ENCODE results near the gene ARID3A. TPM values are rescaled to one million over a fixed set of nuclear protein-coding genes. Genes with fewer than 3 reads are reported as not detected.

ARID3A gene
- total and polyA plus RNA-seq, 2 of the 13 experiments (the other 11 are each of a cell fraction or from before 2014, with no cell fraction given), result 71.3 to 77.9 TPM

DNA sequence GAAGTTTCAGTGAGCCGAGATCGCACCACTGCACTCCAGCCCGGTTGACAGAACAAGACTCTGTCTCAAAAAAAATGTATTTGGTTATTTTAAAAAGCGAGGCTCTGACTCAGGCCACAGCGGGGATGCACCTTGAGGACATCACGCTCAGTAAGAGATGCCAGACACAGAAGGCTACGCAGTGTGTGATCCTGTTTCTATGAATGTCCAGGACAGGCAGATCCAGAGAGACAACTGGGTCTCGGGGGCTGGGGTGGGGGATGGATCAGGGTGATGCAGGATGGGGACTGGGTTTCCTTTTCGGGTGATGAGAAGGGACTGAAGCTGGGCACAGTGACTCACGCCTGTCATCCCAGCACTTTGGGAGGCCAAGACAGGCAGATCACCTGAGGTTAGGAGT, 38.2 kb upstream of the ARID3A start:
- peaks cover 16 to 33% of the 10 kb centered on the region in 2 experiments; a peak in 4 of 5 replicates for H3K36me3 ChIP-seq (replicated peaks in 1 of 2; ENCODE audit: control insufficient read depth in 1 of 2, insufficient read depth in 2 of 2, low read length in 2 of 2)
- intact Hi-C loops (cut with micrococcal nuclease; ENCODE audit: unreplicated experiment), result no loop called here
- TF ChIP-seq TRIM24 (CRISPR knock-in tag; IDR thresholded peaks at IDR 0.05) (no peak), GMEB2 (CRISPR knock-in tag; IDR thresholded peaks at IDR 0.05; ENCODE audit: low read depth) (no peak), JUND (CRISPR knock-in tag; IDR thresholded peaks at IDR 0.05) (no peak), ZNF792 (CRISPR knock-in tag; IDR thresholded peaks at IDR 0.05) (no peak), IKZF5 (CRISPR knock-in tag; IDR thresholded peaks at IDR 0.05) (no peak), DNMT1 (CRISPR knock-in tag; IDR thresholded peaks at IDR 0.05) (no peak), USF2 (IDR thresholded peaks at IDR 0.05; ENCODE audit: low read depth, low read length) (no peak), USF2 (CRISPR knock-in tag; IDR thresholded peaks at IDR 0.05; ENCODE audit: borderline replicate concordance) (no peak), NCOR1 (IDR thresholded peaks at IDR 0.05; ENCODE audit: borderline replicate concordance, low read length) (no peak), EHMT2 (IDR thresholded peaks at IDR 0.05; ENCODE audit: borderline replicate concordance, low read depth, low read length) (no peak), KMT2B (CRISPR knock-in tag; IDR thresholded peaks at IDR 0.05) (no peak)
- TF ChIP-seq, protein P1, sequence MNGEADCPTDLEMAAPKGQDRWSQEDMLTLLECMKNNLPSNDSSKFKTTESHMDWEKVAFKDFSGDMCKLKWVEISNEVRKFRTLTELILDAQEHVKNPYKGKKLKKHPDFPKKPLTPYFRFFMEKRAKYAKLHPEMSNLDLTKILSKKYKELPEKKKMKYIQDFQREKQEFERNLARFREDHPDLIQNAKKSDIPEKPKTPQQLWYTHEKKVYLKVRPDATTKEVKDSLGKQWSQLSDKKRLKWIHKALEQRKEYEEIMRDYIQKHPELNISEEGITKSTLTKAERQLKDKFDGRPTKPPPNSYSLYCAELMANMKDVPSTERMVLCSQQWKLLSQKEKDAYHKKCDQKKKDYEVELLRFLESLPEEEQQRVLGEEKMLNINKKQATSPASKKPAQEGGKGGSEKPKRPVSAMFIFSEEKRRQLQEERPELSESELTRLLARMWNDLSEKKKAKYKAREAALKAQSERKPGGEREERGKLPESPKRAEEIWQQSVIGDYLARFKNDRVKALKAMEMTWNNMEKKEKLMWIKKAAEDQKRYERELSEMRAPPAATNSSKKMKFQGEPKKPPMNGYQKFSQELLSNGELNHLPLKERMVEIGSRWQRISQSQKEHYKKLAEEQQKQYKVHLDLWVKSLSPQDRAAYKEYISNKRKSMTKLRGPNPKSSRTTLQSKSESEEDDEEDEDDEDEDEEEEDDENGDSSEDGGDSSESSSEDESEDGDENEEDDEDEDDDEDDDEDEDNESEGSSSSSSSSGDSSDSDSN (CRISPR knock-in tag; IDR thresholded peaks at IDR 0.05), result no peak
- TF ChIP-seq, protein P2, sequence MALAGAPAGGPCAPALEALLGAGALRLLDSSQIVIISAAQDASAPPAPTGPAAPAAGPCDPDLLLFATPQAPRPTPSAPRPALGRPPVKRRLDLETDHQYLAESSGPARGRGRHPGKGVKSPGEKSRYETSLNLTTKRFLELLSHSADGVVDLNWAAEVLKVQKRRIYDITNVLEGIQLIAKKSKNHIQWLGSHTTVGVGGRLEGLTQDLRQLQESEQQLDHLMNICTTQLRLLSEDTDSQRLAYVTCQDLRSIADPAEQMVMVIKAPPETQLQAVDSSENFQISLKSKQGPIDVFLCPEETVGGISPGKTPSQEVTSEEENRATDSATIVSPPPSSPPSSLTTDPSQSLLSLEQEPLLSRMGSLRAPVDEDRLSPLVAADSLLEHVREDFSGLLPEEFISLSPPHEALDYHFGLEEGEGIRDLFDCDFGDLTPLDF (CRISPR knock-in tag; IDR thresholded peaks at IDR 0.05), result no peak
- ATAC-seq, result no peak
- in situ Hi-C loops (cut with HindIII; ENCODE audit: extremely low pct_ligation_motif_present, low pct_unique_long_range_greater_than_20kb), result no loop called here
- 98% methylated on average over 10 of the region's 10 CpGs for WGBS (ENCODE audit: low lambda C conversion rate)
- no peaks in the 10 kb centered on the region for H3K27me3 ChIP-seq (ENCODE audit: control insufficient read depth in 1 of 2, insufficient read depth in 2 of 2, low read length in 2 of 2)
- no peak for FAIRE-seq
- peaks cover 9% of the 10 kb centered on the region for H3K4me1 ChIP-seq (ENCODE audit: insufficient read depth, low read length)
- H3K79me2 ChIP-seq (ENCODE audit: insufficient read depth, low read length), result peaks cover 10% of the 10 kb centered on the region
- ChIA-PET CTCF (ENCODE audit: low intra/inter-chr PET ratio, low total read pairs) (no interaction called here), POLR2A (no interaction called here)
- H3K4me3 ChIP-seq (replicated peaks in 1 of 3; ENCODE audit: insufficient read depth in 1 of 3, low read depth in 2 of 3, low read length in 3 of 3), result no peak overlapping the region
- no TSS peak for BruUV-seq (replicated peaks)
- no peak overlapping the region for H2AFZ ChIP-seq (ENCODE audit: low read length)
- no peak overlapping the region for H3K9ac ChIP-seq (ENCODE audit: insufficient read depth, low read depth, low read length)
- no peak overlapping the region for H3K27ac ChIP-seq (ENCODE audit: extremely low read length, insufficient read depth, low read length)
- H4K20me1 ChIP-seq (ENCODE audit: insufficient read depth, low read length), result no peaks in the 10 kb centered on the region; the same call in 1 of the 2 replicates
- H3K4me2 ChIP-seq (ENCODE audit: low read depth, low read length), result no peak overlapping the region
- DNase-seq (ENCODE audit: low spot score), result no peak
- no peaks in the 10 kb centered on the region for H3K9me3 ChIP-seq (ENCODE audit: low read length)

Data from HepG2 (cell line).